ENCODE measurements around the gene NAV3. TPM values are rescaled to one million over a fixed set of nuclear protein-coding genes. Genes with fewer than 3 reads are reported as not detected.

Gene NAV3
- total RNA-seq, 2 experiments from 2014 or later = not detected

DNA sequence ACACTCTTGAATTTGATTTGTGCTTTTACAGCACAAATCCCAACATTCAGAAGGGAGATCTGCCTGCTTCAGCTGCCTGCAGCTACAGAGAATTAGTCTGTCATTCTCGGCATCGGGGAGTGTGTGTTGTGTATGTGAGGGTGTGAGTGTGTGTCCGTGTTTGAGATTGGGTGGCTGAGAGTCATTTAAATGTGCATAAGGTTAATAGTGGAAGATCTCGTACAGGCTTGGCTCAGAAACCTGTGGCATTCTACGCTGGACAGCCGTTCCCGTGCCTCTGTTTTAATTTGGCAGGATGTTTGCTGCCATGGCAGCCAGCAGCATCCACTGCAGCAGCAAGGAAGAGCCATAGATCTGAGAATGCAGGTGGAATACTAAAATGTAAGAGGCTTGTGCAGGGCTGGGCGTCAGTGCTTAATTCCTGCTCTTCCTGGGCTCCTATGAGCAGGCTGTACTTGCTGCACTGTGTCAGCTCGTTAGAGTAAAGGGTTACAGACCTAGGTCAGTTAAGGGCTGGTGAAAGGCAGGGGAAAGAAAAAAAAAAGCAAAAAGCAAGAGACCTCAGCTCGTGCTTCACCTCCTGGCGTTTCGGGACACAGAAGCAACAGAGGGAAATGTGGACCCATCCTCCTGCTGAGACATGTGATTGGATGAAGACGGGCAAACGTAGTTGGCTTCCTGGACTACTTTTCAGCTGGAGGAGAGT is 205.4 kb downstream of the NAV3 start:
- Mint-ChIP-seq H3K27me3 (no peaks in the 10 kb centered on the region), H3K4me3 (no peak overlapping the region), H3K9me3 (no peaks in the 10 kb centered on the region), H3K27ac (no peak overlapping the region), H3K4me1 (no peaks in the 10 kb centered on the region), H3K36me3 (no peaks in the 10 kb centered on the region)
- POLR2A ChIA-PET = no interaction called here
- ATAC-seq (ENCODE audit: low read depth) (no peak), DNase-seq (no peak)

DNA sequence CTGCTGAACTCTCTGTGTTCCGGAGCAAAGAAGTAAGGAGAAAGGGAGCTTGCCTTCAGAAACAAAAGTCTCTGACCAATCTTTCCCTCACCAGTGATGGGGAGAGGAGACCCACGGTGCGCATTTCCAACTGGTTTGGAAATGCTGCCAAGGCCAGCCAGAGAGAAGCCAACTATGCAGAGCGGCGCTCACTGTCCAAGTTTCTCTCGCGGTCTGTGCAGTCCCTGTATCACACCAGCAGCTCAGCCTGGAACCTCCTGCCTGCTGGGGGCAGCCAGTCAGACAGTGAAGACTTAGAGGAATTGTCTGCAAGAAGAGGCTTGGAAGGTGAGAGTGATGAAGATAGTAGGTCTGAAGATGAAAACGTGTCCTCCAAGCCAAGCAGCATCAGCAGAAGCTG is 206.2 kb downstream of the NAV3 start:
- no peak for ATAC-seq (ENCODE audit: low read depth)
- Mint-ChIP-seq H3K4me3 (no peak overlapping the region), H3K4me1 (no peaks in the 10 kb centered on the region), H3K36me3 (no peaks in the 10 kb centered on the region), H3K9me3 (peaks cover 2% of the 10 kb centered on the region), H3K27ac (no peak overlapping the region), H3K27me3 (no peaks in the 10 kb centered on the region)
- POLR2A ChIA-PET = no interaction called here
- DNase-seq = no peak

GRCh38 chr12:78037707-78038106 is 207.0 kb downstream of the NAV3 start:
- H3K36me3 Mint-ChIP-seq = no peaks in the 10 kb centered on the region
- peaks cover 4% of the 10 kb centered on the region for H3K9me3 Mint-ChIP-seq
- no peaks in the 10 kb centered on the region for H3K4me1 Mint-ChIP-seq
- ATAC-seq (ENCODE audit: low read depth) (no peak), DNase-seq (no peak)
- no peaks in the 10 kb centered on the region for H3K27me3 Mint-ChIP-seq
- POLR2A ChIA-PET = no interaction called here
- no peak overlapping the region for H3K4me3 Mint-ChIP-seq
- H3K27ac Mint-ChIP-seq = no peak overlapping the region

DNA sequence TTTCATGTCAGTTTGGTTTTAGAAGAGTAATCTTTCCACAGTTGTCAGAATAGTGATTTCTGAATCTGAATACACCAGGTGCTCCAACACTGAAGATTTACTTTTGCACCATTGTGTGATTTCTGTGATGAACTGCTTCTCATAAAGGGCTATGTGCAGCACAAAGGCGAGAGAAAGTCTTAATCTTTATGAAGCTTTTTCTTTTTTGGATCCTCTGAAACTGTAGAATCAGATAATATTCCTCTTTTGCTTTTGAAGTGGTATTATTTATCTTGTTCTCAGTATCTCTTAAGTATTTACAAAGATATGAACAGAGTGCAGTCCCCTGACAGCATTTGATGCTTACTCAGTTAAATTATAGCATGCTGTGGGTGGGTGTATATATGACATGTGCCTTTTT is 207.8 kb downstream of the NAV3 start:
- POLR2A ChIA-PET = no interaction called here
- ATAC-seq (ENCODE audit: low read depth) = no peak
- Mint-ChIP-seq H3K36me3 (no peaks in the 10 kb centered on the region), H3K9me3 (peaks cover 4% of the 10 kb centered on the region), H3K4me1 (no peaks in the 10 kb centered on the region), H3K27ac (no peak overlapping the region), H3K27me3 (no peaks in the 10 kb centered on the region), H3K4me3 (no peak overlapping the region)
- DNase-seq = no peak

GRCh38 chr12:78038986-78039385 is 208.3 kb downstream of the NAV3 start:
- H3K4me3 Mint-ChIP-seq = no peak overlapping the region
- H3K27ac Mint-ChIP-seq = no peak overlapping the region
- POLR2A ChIA-PET = no interaction called here
- DNase-seq = no peak
- H3K27me3 Mint-ChIP-seq = no peaks in the 10 kb centered on the region
- H3K9me3 Mint-ChIP-seq = peaks cover 7% of the 10 kb centered on the region
- no peaks in the 10 kb centered on the region for H3K4me1 Mint-ChIP-seq
- no peak for ATAC-seq (ENCODE audit: low read depth)
- no peaks in the 10 kb centered on the region for H3K36me3 Mint-ChIP-seq

DNA sequence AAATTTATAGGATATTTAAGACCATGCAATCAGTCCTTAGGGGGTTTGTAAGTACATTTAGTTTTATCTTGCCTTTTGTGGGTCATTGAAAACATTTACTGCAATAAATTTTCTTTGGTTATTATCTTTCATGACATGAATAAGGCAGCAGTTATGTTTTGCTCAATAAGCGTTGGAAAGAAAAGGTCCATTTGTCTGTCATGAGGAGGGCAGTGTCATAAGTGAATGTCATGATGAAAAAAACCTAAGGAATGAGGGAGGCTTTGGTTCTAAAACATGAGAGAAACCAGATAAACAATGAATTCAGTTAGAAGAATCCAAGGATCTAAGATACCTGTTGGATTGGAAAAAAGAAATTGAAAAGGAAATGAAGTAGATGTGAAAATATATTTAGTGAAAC is 209.4 kb downstream of the NAV3 start:
- POLR2A ChIA-PET = no interaction called here
- H3K4me1 Mint-ChIP-seq = no peaks in the 10 kb centered on the region

DNA sequence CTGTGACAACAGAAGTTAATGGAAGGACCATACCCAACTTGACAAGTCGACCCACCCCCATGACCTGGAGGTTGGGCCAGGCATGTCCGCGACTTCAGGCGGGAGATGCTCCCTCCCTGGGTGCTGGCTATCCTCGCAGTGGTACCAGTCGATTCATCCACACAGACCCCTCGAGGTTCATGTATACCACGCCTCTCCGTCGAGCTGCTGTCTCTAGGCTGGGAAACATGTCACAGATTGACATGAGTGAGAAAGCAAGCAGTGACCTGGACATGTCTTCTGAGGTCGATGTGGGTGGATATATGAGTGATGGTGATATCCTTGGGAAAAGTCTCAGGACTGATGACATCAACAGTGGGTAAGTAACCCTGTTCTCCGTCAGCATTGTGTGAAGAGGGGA is 220.1 kb downstream of the NAV3 start:
- DNase-seq = no peak
- Mint-ChIP-seq H3K27me3 (no peaks in the 10 kb centered on the region), H3K4me1 (no peaks in the 10 kb centered on the region), H3K9me3 (peaks cover 9% of the 10 kb centered on the region), H3K4me3 (no peak overlapping the region), H3K36me3 (no peaks in the 10 kb centered on the region), H3K27ac (no peak overlapping the region)
- POLR2A ChIA-PET = no interaction called here
- ATAC-seq (ENCODE audit: low read depth) = no peak

More for the DNA sequence above, 209.4 kb downstream of the NAV3 start:
- H3K36me3 Mint-ChIP-seq = no peaks in the 10 kb centered on the region
- DNase-seq = no peak
- peaks cover 7% of the 10 kb centered on the region for H3K9me3 Mint-ChIP-seq
- no peak overlapping the region for H3K27ac Mint-ChIP-seq
- H3K4me3 Mint-ChIP-seq = no peak overlapping the region
- H3K27me3 Mint-ChIP-seq = no peaks in the 10 kb centered on the region
- no peak for ATAC-seq (ENCODE audit: low read depth)

GRCh38 chr12:78055545-78055944 is 224.9 kb downstream of the NAV3 start:
- no peaks in the 10 kb centered on the region for H3K9me3 Mint-ChIP-seq
- DNase-seq = no peak
- H3K4me1 Mint-ChIP-seq = no peaks in the 10 kb centered on the region
- ATAC-seq (ENCODE audit: low read depth) = no peak
- H3K27me3 Mint-ChIP-seq = no peaks in the 10 kb centered on the region
- no peak overlapping the region for H3K27ac Mint-ChIP-seq
- H3K36me3 Mint-ChIP-seq = no peaks in the 10 kb centered on the region
- POLR2A ChIA-PET = no interaction called here
- H3K4me3 Mint-ChIP-seq = no peak overlapping the region

GRCh38 chr12:78057075-78057474 is 226.4 kb downstream of the NAV3 start:
- POLR2A ChIA-PET = no interaction called here
- H3K27me3 Mint-ChIP-seq = no peaks in the 10 kb centered on the region
- H3K36me3 Mint-ChIP-seq = no peaks in the 10 kb centered on the region
- no peak for ATAC-seq (ENCODE audit: low read depth)
- DNase-seq = no peak
- H3K9me3 Mint-ChIP-seq = no peaks in the 10 kb centered on the region
- no peaks in the 10 kb centered on the region for H3K4me1 Mint-ChIP-seq
- H3K27ac Mint-ChIP-seq = no peak overlapping the region
- no peak overlapping the region for H3K4me3 Mint-ChIP-seq

DNA sequence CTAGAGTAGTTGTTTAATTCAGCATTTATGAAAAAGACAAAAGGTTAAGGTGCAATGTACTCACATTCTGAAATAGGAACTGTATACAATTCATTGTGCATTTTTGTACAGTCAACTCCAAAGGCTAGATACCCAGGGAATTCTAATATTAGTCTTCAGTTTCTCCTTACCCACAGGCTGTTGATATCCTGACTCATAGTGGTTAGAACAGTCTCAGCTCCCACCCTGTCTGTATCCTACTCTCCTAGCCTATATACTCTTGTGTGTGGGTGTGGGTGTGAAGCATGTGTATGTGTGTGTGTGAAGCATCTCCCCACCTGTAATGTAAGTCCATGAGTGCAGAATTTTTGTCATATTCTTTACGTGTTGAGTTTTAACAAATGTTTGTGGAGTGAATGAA is 229.5 kb downstream of the NAV3 start:
- ATAC-seq (ENCODE audit: low read depth) (no peak), DNase-seq (no peak)
- Mint-ChIP-seq H3K4me1 (no peaks in the 10 kb centered on the region), H3K27ac (no peak overlapping the region), H3K4me3 (no peak overlapping the region), H3K36me3 (no peaks in the 10 kb centered on the region), H3K9me3 (no peaks in the 10 kb centered on the region), H3K27me3 (no peaks in the 10 kb centered on the region)
- POLR2A ChIA-PET = no interaction called here

DNA sequence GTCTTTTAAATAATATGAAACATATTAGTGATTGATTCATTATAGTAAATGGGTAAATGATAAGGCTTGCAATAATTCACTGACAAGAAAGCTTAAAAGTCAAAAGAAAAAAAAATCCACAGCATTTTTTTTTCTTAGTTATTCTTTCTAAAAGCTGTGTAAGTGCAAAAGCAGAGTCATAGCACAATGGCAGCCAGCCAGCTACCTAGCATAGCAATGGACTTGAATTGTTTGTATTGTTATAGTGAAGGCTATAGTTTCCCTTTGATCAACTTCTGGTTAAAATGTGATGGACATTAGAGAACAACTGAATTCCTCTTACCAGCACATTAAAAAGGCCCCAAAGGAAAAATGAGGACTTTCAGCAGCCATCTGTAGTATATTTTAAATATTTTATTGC is 232.1 kb downstream of the NAV3 start:
- H3K27ac Mint-ChIP-seq = no peak overlapping the region
- no peaks in the 10 kb centered on the region for H3K9me3 Mint-ChIP-seq
- POLR2A ChIA-PET = no interaction called here
- ATAC-seq (ENCODE audit: low read depth) (no peak), DNase-seq (no peak)
- no peak overlapping the region for H3K4me3 Mint-ChIP-seq
- H3K4me1 Mint-ChIP-seq = no peaks in the 10 kb centered on the region
- H3K27me3 Mint-ChIP-seq = no peaks in the 10 kb centered on the region
- H3K36me3 Mint-ChIP-seq = no peaks in the 10 kb centered on the region

- H3K9me3 Mint-ChIP-seq = peaks cover 4% of the 10 kb centered on the region
- no peaks in the 10 kb centered on the region for H3K36me3 Mint-ChIP-seq
- ATAC-seq (ENCODE audit: low read depth) = no peak
- DNase-seq = no peak
- no peaks in the 10 kb centered on the region for H3K4me1 Mint-ChIP-seq
- no peak overlapping the region for H3K27ac Mint-ChIP-seq
- POLR2A ChIA-PET = no interaction called here
- H3K4me3 Mint-ChIP-seq = no peak overlapping the region
- no peaks in the 10 kb centered on the region for H3K27me3 Mint-ChIP-seq
Observed at GRCh38 chr12:78081590-78082314, 251.1 kb downstream of the NAV3 start.

- H3K9me3 Mint-ChIP-seq = peaks cover 1% of the 10 kb centered on the region
- H3K36me3 Mint-ChIP-seq = no peaks in the 10 kb centered on the region
- no peak overlapping the region for H3K27ac Mint-ChIP-seq
- ATAC-seq (ENCODE audit: low read depth) (no peak), DNase-seq (no peak)
- no peak overlapping the region for H3K4me3 Mint-ChIP-seq
- POLR2A ChIA-PET = no interaction called here
- H3K4me1 Mint-ChIP-seq = no peaks in the 10 kb centered on the region
- no peaks in the 10 kb centered on the region for H3K27me3 Mint-ChIP-seq
Observed at GRCh38 chr12:78085542-78086182, 255.0 kb downstream of the NAV3 start.
